ENCODE data around the gene IL27RA. TPM values are rescaled to one million over a fixed set of nuclear protein-coding genes. Genes with fewer than 3 reads are reported as not detected.

IL27RA gene
- total RNA-seq, 2 experiments from 2014 or later = 25.0 to 26.7 TPM

DNA sequence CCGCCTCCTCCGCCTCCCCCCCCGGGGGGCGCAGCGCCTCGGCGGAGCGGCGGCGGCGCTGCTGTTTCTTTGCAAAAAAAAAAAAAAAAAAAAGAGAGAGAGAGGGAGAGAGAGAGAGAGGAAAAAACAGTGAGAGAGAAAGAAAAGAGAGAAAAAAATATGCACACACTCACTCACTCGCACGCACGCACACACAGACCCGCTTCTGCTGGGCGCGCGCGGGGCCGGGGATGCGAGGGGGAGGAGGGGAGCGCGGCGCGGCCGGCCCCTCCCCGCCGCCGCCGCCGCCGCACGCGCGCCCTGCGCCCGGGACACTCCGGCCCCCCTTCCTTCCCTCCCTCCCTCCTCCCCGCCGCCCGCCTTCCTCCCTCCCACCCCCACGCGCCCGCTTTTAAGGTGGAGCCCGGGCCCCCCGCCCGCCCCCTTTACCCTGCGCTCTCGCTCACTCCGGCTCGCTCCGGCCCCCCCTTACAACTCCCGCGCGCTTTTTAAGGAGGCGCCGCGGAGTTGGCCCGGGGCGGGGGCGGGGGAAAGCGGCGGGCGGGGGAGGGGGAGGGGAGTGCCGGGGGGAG, 59.0 kb downstream of the IL27RA start, which contains the start of gene SAMD1:
SAMD1 (minus strand) TSS at position 243 of the 572 bp plus-strand sequence.
- peak within 1 kb of the TSS; percentile 87 for H3K27ac Mint-ChIP-seq
- Histone ChIP-seq H3K36me3 (ENCODE audit: insufficient read depth, low read length) (peaks cover 12% of the 10 kb centered on the region), H3K4me1 (ENCODE audit: insufficient read depth, low read length) (peaks cover 21% of the 10 kb centered on the region), H3K4me3 (ENCODE audit: low read length) (peak within 1 kb of the TSS; percentile 71), H3K27ac (ENCODE audit: low read depth in 1 of 2, low read length in 2 of 2) (peak within 1 kb of the TSS; percentile 43 to 84), H3K9me3 (ENCODE audit: control insufficient read depth in 1 of 2, insufficient read depth in 1 of 2, low read length in 2 of 2) (peaks cover 5 to 7% of the 10 kb centered on the region in 2 experiments), H3K27me3 (ENCODE audit: control insufficient read depth in 1 of 2, insufficient read depth in 2 of 2, low read length in 2 of 2) (no peaks in the 10 kb centered on the region)
- DNase-seq (peak; percentile 75 to 95 (median 87)), ATAC-seq (ENCODE audit: poor library complexity) (peak; percentile 62)
- peak within 1 kb of the TSS; percentile 100 for H3K4me3 Mint-ChIP-seq
- no peak for TF ChIP-seq CTCF (IDR thresholded peaks at IDR 0.05)
- H3K4me1 Mint-ChIP-seq (ENCODE audit: low read depth) = peaks cover 27% of the 10 kb centered on the region
- POLR2A ChIA-PET = interaction anchor here (0.9 to 3.6 kb wide), 7 partner anchors 9 to 973 kb away, joined by 3 to 39 read pairs (median 3); partner anchors contain the start of genes ASF1B, NACC1 and PRKACA
- CTCF ChIA-PET = interaction anchor here (1.0 to 3.9 kb wide), 3 partner anchors 18 to 46 kb away, joined by 5 to 14 read pairs (median 8); partner anchors contain the start of genes ASF1B and MISP3
- H3K36me3 Mint-ChIP-seq (ENCODE audit: low read depth) = peaks cover 33% of the 10 kb centered on the region
- intact Hi-C loops (cut with DNase I, micrococcal nuclease) = loop anchor here in 1 of 2 experiments (1.0 kb wide), 1 partner anchor 27 kb away; the partner anchor contains the start of gene PRKACA
- H3K9me3 Mint-ChIP-seq = peaks cover 4% of the 10 kb centered on the region
- no peaks in the 10 kb centered on the region for H3K27me3 Mint-ChIP-seq

DNA sequence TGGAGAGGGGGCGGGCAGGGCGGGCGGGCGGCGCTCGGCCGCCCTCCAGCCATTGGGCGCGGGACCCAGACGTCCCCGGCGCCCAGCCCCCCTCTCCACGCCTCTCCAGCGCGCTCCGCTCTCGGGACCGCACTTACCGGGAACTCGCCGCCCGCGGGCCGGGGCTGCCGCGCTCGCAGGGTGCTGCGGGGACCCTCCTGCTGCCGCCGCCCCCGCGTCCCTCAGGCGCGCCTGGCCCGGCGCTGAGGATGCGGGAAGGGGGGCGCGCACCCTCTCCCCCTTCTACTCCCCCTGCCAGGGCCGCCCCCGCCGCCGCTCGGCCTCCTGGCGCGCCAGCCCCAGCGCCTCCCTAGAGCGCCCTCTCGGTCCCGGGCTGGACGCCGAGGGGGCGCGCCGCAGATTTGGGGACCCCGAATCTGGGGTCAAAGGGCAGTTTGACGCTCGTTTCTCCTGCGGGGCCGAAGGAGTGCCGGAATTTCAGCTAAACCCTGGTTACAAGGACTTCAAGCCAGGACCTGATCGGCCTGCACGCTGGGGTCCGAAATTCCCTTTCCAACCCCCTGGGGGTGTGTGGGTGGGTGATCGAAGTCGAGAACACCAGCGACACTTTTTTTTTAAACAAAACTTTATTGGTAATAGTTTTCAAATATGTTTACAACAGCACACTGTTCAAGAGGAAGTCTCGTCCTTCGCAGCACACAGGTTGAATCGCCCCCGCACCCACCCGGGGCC, 59.7 kb downstream of the IL27RA start:
- peaks cover 5 to 7% of the 10 kb centered on the region in 2 experiments for H3K9me3 ChIP-seq (ENCODE audit: control insufficient read depth in 1 of 2, insufficient read depth in 1 of 2, low read length in 2 of 2)
- H3K4me1 ChIP-seq (ENCODE audit: insufficient read depth, low read length) = peaks cover 21% of the 10 kb centered on the region
- peak overlapping the region; percentile 43 to 84 for H3K27ac ChIP-seq (ENCODE audit: low read depth in 1 of 2, low read length in 2 of 2)
- CTCF ChIA-PET = interaction anchor here (0.6 to 2.2 kb wide), 3 partner anchors 19 to 304 kb away, joined by 3 to 8 read pairs (median 5); partner anchors contain the start of genes ASF1B and MISP3
- Mint-ChIP-seq H3K9me3 (peaks cover 4% of the 10 kb centered on the region), H3K36me3 (ENCODE audit: low read depth) (peaks cover 33% of the 10 kb centered on the region), H3K4me3 (peak overlapping the region; percentile 100), H3K27ac (peak overlapping the region; percentile 87), H3K4me1 (ENCODE audit: low read depth) (peaks cover 27% of the 10 kb centered on the region), H3K27me3 (no peaks in the 10 kb centered on the region)
- peak overlapping the region; percentile 71 for H3K4me3 ChIP-seq (ENCODE audit: low read length)
- intact Hi-C loops (cut with DNase I, micrococcal nuclease) = loop anchor here in 1 of 2 experiments (1.0 kb wide), 1 partner anchor 26 kb away; the partner anchor contains the start of gene PRKACA
- no peaks in the 10 kb centered on the region for H3K27me3 ChIP-seq (ENCODE audit: control insufficient read depth in 1 of 2, insufficient read depth in 2 of 2, low read length in 2 of 2)
- DNase-seq (peak; percentile 37 to 85 (median 58)), ATAC-seq (ENCODE audit: poor library complexity) (peak; percentile 49)
- POLR2A ChIA-PET = interaction anchor here (0.8 to 3.6 kb wide), 9 partner anchors 9 to 1300 kb away, joined by 3 to 39 read pairs (median 6); partner anchors contain the start of genes ASF1B, IL27RA, JUNB and MISP3
- TF ChIP-seq CTCF (IDR thresholded peaks at IDR 0.05) = peak; percentile 27
- peaks cover 12% of the 10 kb centered on the region for H3K36me3 ChIP-seq (ENCODE audit: insufficient read depth, low read length)

DNA sequence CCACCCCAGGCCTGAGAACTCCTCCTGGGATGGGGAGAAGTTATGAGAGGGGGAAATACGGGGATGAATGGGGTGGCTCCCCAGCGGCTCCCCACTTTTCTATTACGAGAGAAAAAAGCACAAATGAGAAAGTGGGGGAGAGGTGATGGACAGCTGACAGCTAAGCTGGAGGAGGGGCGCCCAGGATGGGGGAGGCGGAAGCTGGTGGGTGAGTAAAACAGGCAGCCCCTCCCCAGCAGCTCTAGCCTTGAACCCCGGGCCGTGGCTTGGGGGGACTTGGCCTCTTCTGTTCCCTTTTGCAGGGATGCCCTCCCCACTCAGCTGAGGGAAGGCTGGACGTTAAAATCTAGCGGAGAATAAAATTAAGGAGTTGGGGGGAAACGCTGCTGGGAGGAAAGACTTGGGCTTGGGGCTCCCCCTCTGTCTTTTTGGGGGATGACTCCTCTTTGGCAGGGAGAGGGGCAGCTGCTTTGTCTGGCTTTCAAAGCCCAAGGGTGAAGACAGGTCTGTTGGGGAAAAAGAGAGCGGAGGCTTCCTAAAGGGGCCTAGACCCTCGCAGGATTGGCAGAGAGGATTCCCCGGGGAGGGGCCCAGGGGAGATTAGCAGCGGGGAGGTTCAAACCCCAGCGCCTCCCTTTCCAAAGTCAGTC, 60.4 kb downstream of the IL27RA start:
- H3K9me3 Mint-ChIP-seq = peaks cover 4% of the 10 kb centered on the region
- DNase-seq (peak in 8 of 14 experiments; percentile 38 to 65 (median 54)), ATAC-seq (ENCODE audit: poor library complexity) (peak; percentile 11)
- H3K27me3 ChIP-seq (ENCODE audit: control insufficient read depth in 1 of 2, insufficient read depth in 2 of 2, low read length in 2 of 2) = no peaks in the 10 kb centered on the region
- peaks cover 39% of the 10 kb centered on the region for H3K36me3 Mint-ChIP-seq (ENCODE audit: low read depth)
- H3K4me3 ChIP-seq (ENCODE audit: low read length) = peak overlapping the region; percentile 71
- POLR2A ChIA-PET = interaction anchor here (0.8 to 3.6 kb wide), 9 partner anchors 10 to 1300 kb away, joined by 3 to 39 read pairs (median 6); partner anchors contain the start of genes ASF1B, IL27RA, JUNB and MISP3
- peak overlapping the region; percentile 100 for H3K4me3 Mint-ChIP-seq
- H3K9me3 ChIP-seq (ENCODE audit: control insufficient read depth in 1 of 2, insufficient read depth in 1 of 2, low read length in 2 of 2) = peaks cover 5 to 7% of the 10 kb centered on the region in 2 experiments
- peak overlapping the region; percentile 43 to 84 for H3K27ac ChIP-seq (ENCODE audit: low read depth in 1 of 2, low read length in 2 of 2)
- TF ChIP-seq CTCF (IDR thresholded peaks at IDR 0.05) = no peak
- peaks cover 27% of the 10 kb centered on the region for H3K4me1 Mint-ChIP-seq (ENCODE audit: low read depth)
- intact Hi-C loops (cut with DNase I, micrococcal nuclease) = loop anchor here (1.0 to 2.0 kb wide), 3 partner anchors 23 to 43 kb away; partner anchors contain the start of gene PRKACA (in 1 of the 2)
- H3K4me1 ChIP-seq (ENCODE audit: insufficient read depth, low read length) = peaks cover 21% of the 10 kb centered on the region
- peaks cover 18% of the 10 kb centered on the region for H3K36me3 ChIP-seq (ENCODE audit: insufficient read depth, low read length)
- CTCF ChIA-PET = interaction anchor here (0.6 to 2.2 kb wide), 4 partner anchors 20 to 304 kb away, joined by 3 to 8 read pairs (median 4); partner anchors contain the start of genes ASF1B and MISP3
- peak overlapping the region; percentile 87 for H3K27ac Mint-ChIP-seq
- H3K27me3 Mint-ChIP-seq = no peaks in the 10 kb centered on the region
